ENCODE data around the gene TNRC6C.

TNRC6C gene

GRCh38 chr17:78019976-78020716 is 61.6 kb downstream of the TNRC6C start:
- peak; percentile 6 for DNase-seq

- DNase-seq, result no peak
These were observed 62.2 kb downstream of the TNRC6C start for GRCh38 chr17:78020717-78021108.

GRCh38 chr17:78022425-78022824 is 63.9 kb downstream of the TNRC6C start:
- DNase-seq, result no peak

- no peak for DNase-seq
These were observed 64.5 kb downstream of the TNRC6C start for GRCh38 chr17:78023042-78023441.

- DNase-seq, result no peak
These were observed 67.9 kb downstream of the TNRC6C start for GRCh38 chr17:78026381-78026780.

- no peak for DNase-seq
These were observed 68.6 kb downstream of the TNRC6C start for GRCh38 chr17:78027121-78027520.

- DNase-seq, result no peak
These were observed 71.2 kb downstream of the TNRC6C start for GRCh38 chr17:78029697-78030096.

GRCh38 chr17:78031435-78031834 is 72.9 kb downstream of the TNRC6C start:
- DNase-seq, result no peak

- DNase-seq, result no peak
These were observed 73.7 kb downstream of the TNRC6C start for GRCh38 chr17:78032166-78032565.

GRCh38 chr17:78034429-78035091 is 76.1 kb downstream of the TNRC6C start:
- DNase-seq, result no peak

- no peak for DNase-seq
These were observed 78.8 kb downstream of the TNRC6C start for GRCh38 chr17:78037280-78037679.

- no peak for DNase-seq
These were observed 80.3 kb downstream of the TNRC6C start for GRCh38 chr17:78038748-78039288.

- DNase-seq, result no peak
These were observed 81.1 kb downstream of the TNRC6C start for GRCh38 chr17:78039581-78039980.

GRCh38 chr17:78040440-78041385 is 82.2 kb downstream of the TNRC6C start:
- DNase-seq, result peak; percentile 14

- no peak for DNase-seq
These were observed 83.1 kb downstream of the TNRC6C start for GRCh38 chr17:78041386-78042179.

- no peak for DNase-seq
These were observed 84.0 kb downstream of the TNRC6C start for GRCh38 chr17:78042542-78042941.

GRCh38 chr17:78043031-78043430 is 84.5 kb downstream of the TNRC6C start:
- DNase-seq, result no peak

- DNase-seq, result no peak
These were observed 85.9 kb downstream of the TNRC6C start for GRCh38 chr17:78044280-78044835.

GRCh38 chr17:78045316-78045715 is 86.8 kb downstream of the TNRC6C start:
- DNase-seq, result no peak

GRCh38 chr17:78046923-78047322 is 88.4 kb downstream of the TNRC6C start:
- no peak for DNase-seq

GRCh38 chr17:78048346-78049292 is 90.1 kb downstream of the TNRC6C start:
- DNase-seq, result no peak

All from CD4-positive, alpha-beta T cell treated with Interleukin-4 for 4 hours (primary cell).